Testis (tissue), 5 donors: ENCODE results near the gene PDGFD. TPM values are rescaled to one million over a fixed set of nuclear protein-coding genes. Genes with fewer than 3 reads are reported as not detected.

Source experiments
- DNase-seq: peaks from one replicate; pipeline ENCODE4 v3.0.0-alpha.2; 2019
- H3K27ac ChIP-seq, 2 donors: fragments of 200-600 bp; sonication (generic); one replicate each; pipeline ENCODE4 v1.5.1; 2019
- H3K27me3 ChIP-seq: fragments of 200-600 bp; sonication (generic); one replicate; pipeline ENCODE4 v1.5.1; 2019
- H3K36me3 ChIP-seq: fragments of 200-600 bp; sonication (generic); one replicate; pipeline ENCODE4 v1.5.1; 2017; ENCODE audit warnings: low read depth; ENCODE audit errors: missing control alignments
- H3K4me1 ChIP-seq: fragments of 200-600 bp; sonication (generic); one replicate; pipeline ENCODE4 v1.5.1; 2019
- H3K4me3 ChIP-seq, 2 donors: fragments of 200-600 bp; sonication (generic); one replicate each; pipeline ENCODE4 v1.5.1; 2017 to 2019
- H3K9me3 ChIP-seq: fragments of 200-600 bp; sonication (generic); one replicate; pipeline ENCODE4 v1.5.1; 2017
- POLR2A ChIP-seq: fragments of 450-650 bp; IDR thresholded peaks from one replicate; pipeline ENCODE4 v1.6.1; 2017; ENCODE audit warnings: antibody characterized with exemption, mild to moderate bottlenecking, moderate library complexity
- WGBS, 2 donors: methylation state at CpG; one replicate each; pipeline ENCODE4 v1.1.5; 2018; 5-methylcytosine and 5-hydroxymethylcytosine counted together
- intact Hi-C: fragments of 100-400 bp; cut with DNase I; formaldehyde crosslinking; loops from one replicate; pipeline ENCODE4 v1.15.1; 2023; ENCODE audit warnings: low total_unique reads
- long read RNA-seq, 2 donors: transcript quantifications; one replicate each; lab custom pipeline, GENCODE V29; 2026
- polyA plus RNA-seq: library from polyadenylated mRNA; stranded (reverse); fragments of 350-450 nt; fragmentation: Illumina TruSeq; extraction: RNeasy Lipid Tissue Mini Kit (QIAGEN cat#74804); gene quantifications from one replicate; pipeline ENCODE4 v1.2.3, GENCODE V29; 2014; ENCODE audit warnings: low read depth, low replicate concordance; ENCODE audit not compliant: insufficient read depth
- total RNA-seq, 2 donors: library from RNA; depleted of rRNA; stranded (reverse); fragments of >200 nt; gene quantifications; one replicate each; pipeline ENCODE4 v1.2.3, GENCODE V29; 2016
- TF ChIP-seq, protein P1 (sequence below), 3 experiments: fragments of 450-650 bp in 2 of 3; fragments of 200-600 bp in 1 of 3; sonication (generic) in 1 of 3; IDR thresholded peaks; one replicate each; pipeline ENCODE4 v1.5.1; 2016 to 2019; ENCODE audit warnings: antibody characterized with exemption in 3 of 3, mild to moderate bottlenecking in 2 of 3, moderate library complexity in 1 of 3

PDGFD gene
- total RNA-seq (1 to 10 TPM; 8.0 to 8.1 TPM), polyA plus RNA-seq (6.0 TPM)
- long read RNA-seq, donor 1, full-length matches to known transcripts = 3 of 3 reads
- long read RNA-seq, donor 1, partial matches to known transcripts = 0 of 3 reads
- long read RNA-seq, donor 1, other reads (novel, unspliced or antisense) = 0 of 3 reads
- long read RNA-seq, donor 2, full-length matches to known transcripts = 2 of 2 reads
- long read RNA-seq, donor 2, partial matches to known transcripts = 0 of 2 reads
- long read RNA-seq, donor 2, other reads (novel, unspliced or antisense) = 0 of 2 reads

- Histone ChIP-seq H3K36me3 (no peaks in the 10 kb centered on the region), H3K4me3 (peak within 1 kb of the TSS; percentile 54 to 72), H3K4me1 (no peaks in the 10 kb centered on the region), H3K27me3 (no peaks in the 10 kb centered on the region), H3K27ac (peak within 1 kb of the TSS; percentile 14 to 17), H3K9me3 (no peaks in the 10 kb centered on the region)
- DNase-seq = peak; percentile 70
- intact Hi-C loops = no loop called here
- TF ChIP-seq POLR2A = no peak
- TF ChIP-seq, protein P1, sequence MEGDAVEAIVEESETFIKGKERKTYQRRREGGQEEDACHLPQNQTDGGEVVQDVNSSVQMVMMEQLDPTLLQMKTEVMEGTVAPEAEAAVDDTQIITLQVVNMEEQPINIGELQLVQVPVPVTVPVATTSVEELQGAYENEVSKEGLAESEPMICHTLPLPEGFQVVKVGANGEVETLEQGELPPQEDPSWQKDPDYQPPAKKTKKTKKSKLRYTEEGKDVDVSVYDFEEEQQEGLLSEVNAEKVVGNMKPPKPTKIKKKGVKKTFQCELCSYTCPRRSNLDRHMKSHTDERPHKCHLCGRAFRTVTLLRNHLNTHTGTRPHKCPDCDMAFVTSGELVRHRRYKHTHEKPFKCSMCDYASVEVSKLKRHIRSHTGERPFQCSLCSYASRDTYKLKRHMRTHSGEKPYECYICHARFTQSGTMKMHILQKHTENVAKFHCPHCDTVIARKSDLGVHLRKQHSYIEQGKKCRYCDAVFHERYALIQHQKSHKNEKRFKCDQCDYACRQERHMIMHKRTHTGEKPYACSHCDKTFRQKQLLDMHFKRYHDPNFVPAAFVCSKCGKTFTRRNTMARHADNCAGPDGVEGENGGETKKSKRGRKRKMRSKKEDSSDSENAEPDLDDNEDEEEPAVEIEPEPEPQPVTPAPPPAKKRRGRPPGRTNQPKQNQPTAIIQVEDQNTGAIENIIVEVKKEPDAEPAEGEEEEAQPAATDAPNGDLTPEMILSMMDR (IDR thresholded peaks at IDR 0.05) = peak in 1 of 3 experiments; percentile 8
- 0 to 1% methylated on average over 11 to 37 of the region's 37 CpGs for WGBS, 2 donors
Observed at GRCh38 chr11:104164028-104164520, at the start of gene PDGFD. Gene PDGFD (minus strand): TSS chr11:104164147.

- no peaks in the 10 kb centered on the region for H3K36me3 ChIP-seq
- intact Hi-C loops = no loop called here
- H3K9me3 ChIP-seq = no peaks in the 10 kb centered on the region
- H3K27ac ChIP-seq = no peak overlapping the region
- H3K4me1 ChIP-seq = no peaks in the 10 kb centered on the region
- WGBS, 2 donors = 75 to 82% methylated on average over 4 of the region's 4 CpGs
- DNase-seq = no peak
- no peak overlapping the region for H3K4me3 ChIP-seq
- TF ChIP-seq POLR2A = no peak
- TF ChIP-seq, protein P1 (IDR thresholded peaks at IDR 0.05) = no peak
- no peaks in the 10 kb centered on the region for H3K27me3 ChIP-seq
Observed at GRCh38 chr11:104206936-104207335, 43.0 kb upstream of the PDGFD start.

DNA sequence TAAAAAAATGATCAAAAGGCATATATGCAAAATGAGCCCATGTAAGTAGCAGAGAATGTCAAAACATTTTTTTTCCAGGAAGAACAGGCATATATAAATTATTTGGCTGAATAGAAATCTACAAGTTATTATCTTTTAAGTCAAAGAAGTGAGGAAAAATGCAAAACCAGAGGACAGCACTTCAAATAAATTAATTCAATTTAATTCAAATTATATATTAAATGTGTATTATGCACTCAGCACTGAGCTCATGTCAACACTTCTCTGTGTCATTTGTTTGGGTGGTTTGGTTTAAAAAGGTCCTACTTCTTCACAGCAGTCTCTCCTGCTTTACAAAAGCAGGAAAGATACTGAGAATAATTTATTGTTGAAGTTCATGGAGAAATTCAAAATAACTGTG, 41.9 kb upstream of the PDGFD start:
- TF ChIP-seq, protein P1 (IDR thresholded peaks at IDR 0.05) = no peak
- no peak for TF ChIP-seq POLR2A
- intact Hi-C loops = no loop called here
- Histone ChIP-seq H3K36me3 (no peaks in the 10 kb centered on the region), H3K4me1 (no peaks in the 10 kb centered on the region), H3K4me3 (no peak overlapping the region), H3K27ac (no peak overlapping the region), H3K27me3 (no peaks in the 10 kb centered on the region), H3K9me3 (no peaks in the 10 kb centered on the region)
- DNase-seq = no peak

- no peak for TF ChIP-seq POLR2A
- TF ChIP-seq, protein P1 (IDR thresholded peaks at IDR 0.05) = no peak
- intact Hi-C loops = no loop called here
- H3K9me3 ChIP-seq = no peaks in the 10 kb centered on the region
- H3K4me3 ChIP-seq = no peak overlapping the region
- no peak overlapping the region for H3K27ac ChIP-seq
- no peaks in the 10 kb centered on the region for H3K4me1 ChIP-seq
- no peaks in the 10 kb centered on the region for H3K27me3 ChIP-seq
- no peak for DNase-seq
- no peaks in the 10 kb centered on the region for H3K36me3 ChIP-seq
Observed at GRCh38 chr11:104200688-104201087, 36.7 kb upstream of the PDGFD start.

GRCh38 chr11:104199053-104199452, 35.1 kb upstream of the PDGFD start:
- WGBS, 2 donors = 62 to 67% methylated on average over 1 of the region's 1 CpG
- Histone ChIP-seq H3K4me3 (no peak overlapping the region), H3K4me1 (no peaks in the 10 kb centered on the region), H3K9me3 (no peaks in the 10 kb centered on the region), H3K36me3 (no peaks in the 10 kb centered on the region), H3K27ac (no peak overlapping the region), H3K27me3 (no peaks in the 10 kb centered on the region)
- no peak for DNase-seq
- no peak for TF ChIP-seq POLR2A
- TF ChIP-seq, protein P1 (IDR thresholded peaks at IDR 0.05) = no peak
- intact Hi-C loops = no loop called here
